NCI-H1092 treated with DMSO at 0.1 percent for 48 hours (cell line): ENCODE data around the gene PFKFB2.
A peak's percentile ranks its signal among the peaks of the same experiment; 100 is the strongest.

Source experiments
- DNase-seq: peaks from one replicate; lab custom pipeline; 2025; lab: John Stamatoyannopoulos, UW

The PFKFB2 gene

GRCh38 chr1:207067185-207067584 lies 14.1 kb downstream of the PFKFB2 start:
- DNase-seq, result no peak

- no peak for DNase-seq
Measured at GRCh38 chr1:207067665-207068064, 14.6 kb downstream of the PFKFB2 start.

- DNase-seq, result no peak
Measured at GRCh38 chr1:207069061-207069460, 16.0 kb downstream of the PFKFB2 start.

- DNase-seq, result no peak
Measured at GRCh38 chr1:207069858-207070506, 16.9 kb downstream of the PFKFB2 start.

- DNase-seq, result no peak
Measured at GRCh38 chr1:207070811-207071210, 17.7 kb downstream of the PFKFB2 start.

- no peak for DNase-seq
Measured at GRCh38 chr1:207071426-207071825, 18.4 kb downstream of the PFKFB2 start.

- DNase-seq, result no peak
Measured at GRCh38 chr1:207072233-207072632, 19.2 kb downstream of the PFKFB2 start.

- DNase-seq, result no peak
Measured at GRCh38 chr1:207073906-207074820, 21.1 kb downstream of the PFKFB2 start.

GRCh38 chr1:207076181-207076955 lies 23.3 kb downstream of the PFKFB2 start:
- no peak for DNase-seq

- no peak for DNase-seq
Measured at GRCh38 chr1:207077012-207077411, 23.9 kb downstream of the PFKFB2 start.

GRCh38 chr1:207077470-207078377 lies 24.6 kb downstream of the PFKFB2 start:
- DNase-seq, result peak; percentile 77

- no peak for DNase-seq
Measured at GRCh38 chr1:207078578-207079132, 25.6 kb downstream of the PFKFB2 start.

- no peak for DNase-seq
Measured at GRCh38 chr1:207079706-207080241, 26.7 kb downstream of the PFKFB2 start.

GRCh38 chr1:207081088-207081487 lies 28.0 kb downstream of the PFKFB2 start:
- no peak for DNase-seq

- no peak for DNase-seq
Measured at GRCh38 chr1:207081806-207082205, 28.7 kb downstream of the PFKFB2 start.

- DNase-seq, result no peak
Measured at GRCh38 chr1:207084232-207084631, 31.2 kb downstream of the PFKFB2 start.

GRCh38 chr1:207084701-207085180 lies 31.7 kb downstream of the PFKFB2 start:
- DNase-seq, result peak; percentile 38

- DNase-seq, result no peak
Measured at GRCh38 chr1:207085887-207086286, 32.8 kb downstream of the PFKFB2 start.

GRCh38 chr1:207088161-207088560 lies 35.1 kb downstream of the PFKFB2 start:
- DNase-seq, result no peak
